ENCODE results near the gene CASP3.
"Not testable (repeated sequence)": the region's sequence is repeated elsewhere in the genome, so short reads cannot be mapped to it uniquely, and the experiment has no call there.

The CASP3 gene

DNA sequence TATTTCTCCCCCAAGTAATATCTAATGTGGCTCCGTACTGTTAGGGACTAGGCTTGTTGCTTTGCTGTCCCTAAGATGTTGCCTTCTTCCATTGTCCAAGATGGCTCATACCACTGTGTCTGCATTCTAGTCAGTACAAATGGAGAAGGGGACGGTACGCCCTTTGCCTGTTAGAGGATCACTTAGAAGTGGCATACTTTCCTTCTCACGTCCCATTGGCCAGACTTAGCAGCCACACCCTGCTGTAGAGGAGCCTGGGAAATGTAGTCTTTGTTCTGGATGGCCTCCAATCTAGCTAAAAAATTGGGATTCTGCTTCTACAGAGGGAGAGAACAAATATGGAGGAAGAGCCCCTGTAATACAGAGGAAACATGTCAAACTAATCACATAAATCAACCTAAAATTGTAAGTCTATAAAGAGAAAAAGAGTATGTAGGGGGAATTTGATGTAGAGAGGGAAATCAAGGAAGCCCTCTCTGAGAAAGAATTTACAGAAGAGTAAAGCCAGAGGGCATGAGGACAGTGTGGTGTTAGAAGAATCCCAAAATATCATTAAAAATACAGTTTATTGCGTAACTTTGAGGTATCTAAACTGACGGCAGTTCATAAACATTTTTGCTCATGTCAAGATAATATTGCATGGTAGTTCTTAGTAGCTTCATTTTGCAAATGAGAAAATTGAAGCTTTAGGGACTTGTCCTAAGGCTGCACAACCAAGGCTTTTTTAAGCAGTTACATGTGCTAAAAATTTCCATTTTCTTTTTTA lies 15.4 kb upstream of the CASP3 start:
- DNase-seq (ENCODE audit: low read depth in 2 of 2): no peak

DNA sequence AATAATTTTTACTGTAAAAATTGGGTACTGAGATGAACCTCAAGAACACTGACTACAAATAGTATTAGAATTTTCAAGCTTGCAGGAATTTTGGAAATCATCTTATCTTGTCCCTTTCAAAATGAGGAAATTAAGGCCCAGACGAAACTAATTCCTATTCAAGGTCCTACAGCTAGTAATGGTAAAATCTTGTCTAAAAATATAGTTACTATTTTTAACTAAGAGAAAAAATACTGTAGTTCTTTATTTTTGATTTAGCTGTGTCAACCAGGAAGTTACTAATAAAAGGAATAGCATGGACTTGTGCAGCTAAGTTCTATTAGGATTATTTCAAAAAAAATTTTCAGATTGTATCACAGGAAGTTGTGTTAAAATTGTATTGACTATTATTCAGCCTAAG lies 13.0 kb upstream of the CASP3 start:
- no peak for DNase-seq (ENCODE audit: low read depth in 2 of 2)

GRCh38 chr4:184660978-184661377 lies 11.7 kb upstream of the CASP3 start:
- DNase-seq (ENCODE audit: low read depth in 2 of 2): no peak

- DNase-seq (ENCODE audit: low read depth in 2 of 2): not testable (repeated sequence)
Observed at GRCh38 chr4:184657820-184658219, 8.6 kb upstream of the CASP3 start.

DNA sequence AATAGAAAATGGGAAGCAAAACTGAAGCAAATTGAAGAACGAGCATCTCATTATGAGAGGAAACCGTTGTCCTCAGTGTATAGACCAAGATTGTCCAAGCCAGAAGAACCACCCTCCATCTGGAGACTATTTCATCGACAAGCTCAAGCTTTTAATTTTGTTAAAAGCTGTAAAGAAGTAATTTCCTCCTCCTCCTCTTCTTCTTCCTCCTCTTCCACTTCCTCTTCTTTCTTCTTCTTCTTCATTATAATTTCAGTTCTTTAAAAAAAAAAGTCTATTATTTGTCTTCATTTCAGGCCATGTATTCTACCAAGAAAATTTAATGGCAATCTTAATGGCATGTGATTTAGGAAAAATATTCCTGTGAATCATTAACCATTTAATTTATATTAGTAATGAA lies 7.9 kb upstream of the CASP3 start:
- no peak for DNase-seq (ENCODE audit: low read depth in 2 of 2)

GRCh38 chr4:184655889-184656869 lies 6.9 kb upstream of the CASP3 start:
- DNase-seq (ENCODE audit: low read depth in 2 of 2): no peak

DNA sequence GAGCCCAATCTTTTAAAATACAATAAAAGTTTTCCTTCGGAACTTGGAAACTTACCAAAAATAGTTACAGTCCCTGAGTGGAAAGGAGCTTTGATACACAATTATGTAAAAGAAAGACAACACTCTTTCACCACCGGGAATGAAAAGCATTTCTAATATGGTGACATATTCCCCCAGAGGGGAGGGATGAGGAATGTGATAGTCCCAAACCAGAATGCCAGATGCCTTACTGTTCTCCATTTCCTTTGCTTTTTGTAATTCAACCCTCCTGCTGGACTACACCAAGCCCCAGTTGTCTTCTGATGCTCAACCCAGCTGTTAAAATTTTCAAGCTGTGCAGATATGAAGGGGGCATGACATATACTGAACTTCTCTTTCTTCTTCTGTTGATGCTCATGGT lies 4.4 kb upstream of the CASP3 start:
- DNase-seq (ENCODE audit: low read depth in 2 of 2): no peak

- not testable (repeated sequence) for DNase-seq (ENCODE audit: low read depth in 2 of 2)
Observed at GRCh38 chr4:184652681-184653080, 3.4 kb upstream of the CASP3 start.

DNA sequence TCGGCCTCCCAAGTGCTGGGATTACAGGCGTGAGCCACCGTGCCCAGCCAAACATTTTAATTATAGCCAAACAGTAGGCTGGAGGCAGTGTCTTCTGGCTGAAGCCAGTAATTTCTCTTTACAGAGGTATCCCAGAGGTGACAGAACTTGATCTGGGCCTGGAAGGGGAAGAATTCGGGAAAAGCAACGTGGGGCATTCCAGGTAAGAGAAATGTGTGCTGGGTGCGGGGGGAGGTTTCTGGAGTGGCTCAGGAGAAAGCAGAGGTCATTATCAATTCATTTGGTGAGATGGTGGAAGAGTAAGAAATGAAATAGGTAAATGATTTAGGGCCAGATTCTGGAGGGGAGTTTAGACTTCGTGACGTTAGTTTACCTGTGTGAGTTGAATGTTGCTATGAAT lies 2.7 kb upstream of the CASP3 start:
- DNase-seq (ENCODE audit: low read depth in 2 of 2): no peak

- no peak for DNase-seq (ENCODE audit: low read depth in 2 of 2)
Observed at GRCh38 chr4:184649971-184650855, 966 bp upstream of the CASP3 start.

DNA sequence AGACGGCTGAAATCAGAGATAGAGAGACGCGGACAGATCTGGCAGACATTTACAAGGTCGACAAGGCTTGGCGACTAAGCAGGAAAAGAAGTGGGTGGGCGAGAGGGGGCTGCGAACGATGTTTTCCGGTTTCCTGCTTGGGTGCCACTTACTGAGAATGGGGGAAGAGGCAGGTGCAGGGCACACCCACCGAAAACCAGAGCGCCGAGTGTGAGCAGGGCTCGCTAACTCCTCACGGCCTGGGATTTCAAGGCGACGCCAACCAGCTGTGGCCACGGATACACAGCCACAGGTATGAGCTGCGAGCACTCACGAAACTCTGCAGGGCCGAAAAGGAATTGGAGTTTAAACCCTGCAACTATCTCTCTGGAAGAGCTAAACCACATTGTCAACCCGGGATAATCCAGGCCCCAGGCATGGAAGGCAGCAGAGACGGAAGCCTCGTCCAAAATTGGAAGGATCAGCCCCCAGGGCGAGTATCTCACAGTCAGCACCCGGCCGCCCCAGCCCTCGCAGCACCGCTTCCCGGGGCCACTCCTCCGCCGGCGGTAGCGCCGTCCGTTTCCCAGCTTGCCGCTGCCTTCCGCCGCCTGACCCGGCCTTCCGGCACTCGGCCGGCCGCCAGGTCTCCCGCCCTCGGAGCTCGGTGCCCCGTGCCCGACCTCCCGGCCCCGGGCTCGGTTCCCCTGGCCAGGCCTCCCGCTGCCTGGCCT lies 778 bp downstream of the CASP3 start:
- DNase-seq (ENCODE audit: low read depth in 2 of 2): peak; percentile 14 to 24

- DNase-seq (ENCODE audit: low read depth in 2 of 2): no peak
Observed at GRCh38 chr4:184648054-184648312, 1.3 kb downstream of the CASP3 start.

- DNase-seq (ENCODE audit: low read depth in 2 of 2): no peak
Observed at GRCh38 chr4:184647266-184648053, 1.8 kb downstream of the CASP3 start.

GRCh38 chr4:184645904-184646610 lies 3.2 kb downstream of the CASP3 start:
- no peak for DNase-seq (ENCODE audit: low read depth in 2 of 2)

DNA sequence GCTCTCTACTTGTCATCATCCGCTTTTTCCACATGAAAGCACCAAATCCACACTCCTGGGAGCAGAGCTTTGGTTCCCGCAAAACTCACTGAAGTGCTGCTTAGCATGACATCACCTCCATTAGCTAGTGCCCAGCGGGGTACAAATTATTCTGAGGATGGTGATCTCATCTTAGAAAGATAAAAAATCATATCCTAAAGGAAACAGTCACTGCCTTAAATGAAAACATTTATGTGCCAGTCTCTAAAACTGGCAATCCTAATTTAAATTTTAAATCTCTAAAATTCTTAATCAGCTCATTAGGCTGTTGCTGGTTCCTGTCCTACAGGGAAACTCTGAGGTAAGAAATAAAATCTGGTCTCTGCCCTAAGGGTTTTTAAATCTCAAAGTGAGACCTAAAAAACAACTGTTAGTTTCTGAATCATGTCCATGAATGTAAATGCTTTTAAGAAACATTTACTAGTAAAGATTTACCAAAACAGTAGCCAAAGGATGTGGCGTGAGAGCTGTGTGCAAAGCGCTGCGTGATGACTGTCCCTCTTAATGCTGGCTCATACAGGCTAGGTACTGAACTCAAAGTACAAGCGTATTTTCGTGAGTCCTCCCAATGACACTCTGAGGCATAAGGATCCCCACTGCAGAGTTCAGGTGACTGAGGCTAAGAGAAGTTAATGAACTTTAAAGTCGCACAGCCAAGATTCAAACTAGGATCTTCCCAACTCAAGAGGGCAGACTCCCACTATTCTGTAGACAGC lies 4.5 kb downstream of the CASP3 start:
- no peak for DNase-seq (ENCODE audit: low read depth in 2 of 2)

DNA sequence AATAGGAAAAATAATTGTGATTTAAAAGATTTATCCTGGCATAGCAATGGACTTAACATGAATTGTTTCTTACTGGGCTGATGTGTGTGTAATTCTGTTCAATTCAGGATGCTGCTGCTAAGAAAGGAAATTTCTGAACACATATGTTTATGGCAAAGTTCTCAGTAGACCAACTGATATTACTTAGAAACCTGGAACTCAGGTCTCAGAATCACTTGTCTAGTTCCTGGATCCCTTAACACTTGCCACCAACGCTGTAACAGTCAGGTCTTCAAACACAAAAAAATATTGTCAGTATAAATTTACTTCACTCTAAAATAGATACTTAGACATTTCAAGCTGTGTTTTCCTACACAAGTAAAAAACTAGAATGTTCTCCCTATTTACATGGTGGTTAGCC lies 5.5 kb downstream of the CASP3 start:
- no peak for DNase-seq (ENCODE audit: low read depth in 2 of 2)

- DNase-seq (ENCODE audit: low read depth in 2 of 2): no peak
Observed at GRCh38 chr4:184641451-184641850, 7.8 kb downstream of the CASP3 start.

DNA sequence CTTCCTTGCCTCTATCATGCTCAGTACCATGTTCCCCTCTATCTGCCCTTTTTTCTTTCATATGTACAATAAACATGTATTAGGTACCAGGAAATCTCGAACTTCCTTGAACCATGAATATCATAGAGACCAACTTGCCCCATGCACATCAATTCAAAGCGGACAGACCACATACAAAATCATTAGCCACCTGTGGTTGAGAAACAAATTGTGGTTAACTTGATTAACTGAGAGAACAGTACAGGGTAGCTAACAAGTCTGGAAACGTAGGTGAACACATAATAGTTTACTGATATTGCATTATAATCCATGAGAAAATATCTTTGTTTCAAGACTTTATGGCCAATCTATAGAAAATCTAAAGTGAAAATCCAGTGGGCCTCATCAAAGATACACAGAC lies 8.2 kb downstream of the CASP3 start:
- DNase-seq (ENCODE audit: low read depth in 2 of 2): no peak

DNA sequence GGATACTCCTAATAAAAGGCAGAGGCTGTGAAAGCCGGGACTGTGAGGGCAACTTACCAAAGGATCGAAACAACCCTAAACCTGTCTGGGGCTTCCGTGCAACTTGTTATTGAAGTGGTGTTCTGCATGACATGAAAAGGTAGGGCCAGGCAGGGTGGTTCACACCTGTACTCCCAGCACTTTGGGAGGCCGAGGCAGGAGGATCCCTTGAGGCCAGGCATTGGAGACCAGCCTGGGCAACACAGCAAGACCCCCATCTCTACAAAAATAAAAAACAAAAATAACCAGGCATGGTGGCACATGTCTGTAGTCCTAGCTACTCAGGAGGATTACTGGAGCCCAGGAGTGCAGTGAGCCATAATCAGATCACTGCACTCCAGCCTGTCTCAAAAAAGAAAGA lies 12.3 kb downstream of the CASP3 start:
- no peak for DNase-seq (ENCODE audit: low read depth in 2 of 2)
